Bronchial epithelial cell (primary cell): ENCODE data around the gene USP5. TPM values are rescaled to one million over a fixed set of nuclear protein-coding genes. Genes with fewer than 3 reads are reported as not detected.
"Not testable (repeated sequence)": the region's sequence is repeated elsewhere in the genome, so short reads cannot be mapped to it uniquely, and the experiment has no call there.

Source experiments
- DNase-seq: peaks from one replicate; pipeline ENCODE4 v3.0.0-alpha.2; 2010; ENCODE audit warnings: low read depth
- FAIRE-seq: peaks from 2 replicates; lab custom pipeline; 2011; peaks lifted over from hg19 to GRCh38; lab: Jason Lieb, UNC
- H3K27me3 ChIP-seq: 2 replicates; pipeline ENCODE4 v1.5.1; 2011; ENCODE audit warnings: low read length; ENCODE audit not compliant: control insufficient read depth, insufficient read depth
- H3K36me3 ChIP-seq: 2 replicates; pipeline ENCODE4 v1.5.1; 2011; ENCODE audit warnings: low read length; ENCODE audit not compliant: control insufficient read depth, insufficient read depth
- H3K4me3 ChIP-seq: 2 replicates; pipeline ENCODE4 v1.5.1; 2011; ENCODE audit warnings: mild to moderate bottlenecking, low read depth, low read length, control low read depth
- CTCF ChIP-seq: IDR thresholded peaks from 2 replicates; pipeline ENCODE4 v1.5.1; 2011; ENCODE audit warnings: mild to moderate bottlenecking, moderate library complexity, low read length, control low read depth, inconsistent platforms; ENCODE audit not compliant: insufficient read depth, severe bottlenecking
- total RNA-seq: library from RNA; depleted of rRNA; stranded (reverse); fragments of >200 nt; gene quantifications from 2 replicates; pipeline ENCODE4 v1.2.1, GENCODE V29; 2014

USP5 gene
- total RNA-seq, 1 donor from 2014 or later: 45.0 TPM

- H3K36me3 ChIP-seq: no peaks in the 10 kb centered on the region
- TF ChIP-seq CTCF: peak; percentile 75
- H3K27me3 ChIP-seq: no peaks in the 10 kb centered on the region
- peak; percentile 79 for DNase-seq
- no peak for FAIRE-seq
- peak overlapping the region; percentile 47 for H3K4me3 ChIP-seq
Measured at GRCh38 chr12:6890789-6891645, 39.1 kb downstream of the USP5 start.

- H3K27me3 ChIP-seq: no peaks in the 10 kb centered on the region
- no peak for TF ChIP-seq CTCF
- H3K4me3 ChIP-seq: peak overlapping the region; percentile 47
- H3K36me3 ChIP-seq: no peaks in the 10 kb centered on the region
- no peak for FAIRE-seq
- no peak for DNase-seq
Measured at GRCh38 chr12:6891646-6892001, 39.7 kb downstream of the USP5 start.

GRCh38 chr12:6892683-6893082 is 40.7 kb downstream of the USP5 start:
- not testable (repeated sequence) for H3K27me3 ChIP-seq, DNase-seq, H3K36me3 ChIP-seq, H3K4me3 ChIP-seq, FAIRE-seq

GRCh38 chr12:6894321-6894720 is 42.4 kb downstream of the USP5 start:
- Histone ChIP-seq H3K4me3 (no peak overlapping the region), H3K36me3 (no peaks in the 10 kb centered on the region), H3K27me3 (no peaks in the 10 kb centered on the region)
- DNase-seq: no peak
- FAIRE-seq: no peak
- no peak for TF ChIP-seq CTCF

GRCh38 chr12:6896846-6897435 is 45.0 kb downstream of the USP5 start:
- H3K27me3 ChIP-seq: no peaks in the 10 kb centered on the region
- no peak overlapping the region for H3K4me3 ChIP-seq
- no peak for FAIRE-seq
- H3K36me3 ChIP-seq: no peaks in the 10 kb centered on the region
- no peak for TF ChIP-seq CTCF
- DNase-seq: no peak

- Histone ChIP-seq H3K4me3 (no peak overlapping the region), H3K36me3 (no peaks in the 10 kb centered on the region), H3K27me3 (no peaks in the 10 kb centered on the region)
- TF ChIP-seq CTCF: no peak
- peak; percentile 44 for DNase-seq
- FAIRE-seq: no peak
Measured at GRCh38 chr12:6899427-6899826, 47.5 kb downstream of the USP5 start.
